GM12878 (cell line): ENCODE data around the gene ADGRV1. TPM values are rescaled to one million over a fixed set of nuclear protein-coding genes. Genes with fewer than 3 reads are reported as not detected.

ENCODE experiments used
- ATAC-seq: fragments of 200-7000 bp; cut with Tn5 transposase; 3 replicates; pipeline ENCODE4 v1.9.1; 2020; ENCODE audit warnings: mild to moderate bottlenecking, moderate library complexity
- BruUV-seq: library from RNA; stranded (reverse); fragments of 400-500 nt; replicated peaks from 2 replicates; lab custom pipeline; 2021; lab: Mats Ljungman, UMichigan
- CTCF ChIA-PET: fragments of 300-600 bp; sonication (Branson Sonifier 250); formaldehyde crosslinking; extraction: SDS; loops from one replicate; lab custom pipeline; 2021; ENCODE audit warnings: inconsistent platforms; lab: Yijun Ruan, JAX
- POLR2A ChIA-PET: fragments of 350-600 bp; formaldehyde crosslinking; extraction: SDS; loops from one replicate; lab custom pipeline; 2021; ENCODE audit warnings: inconsistent platforms; lab: Charles Lee
- RAD21 ChIA-PET: fragments of 300-600 bp; sonication (Branson Sonifier 250); formaldehyde crosslinking; loops from one replicate; lab custom pipeline; 2023; ENCODE audit warnings: antibody characterized with exemption; ENCODE audit not compliant: unreplicated experiment; lab: Charles Lee
- SMC1A ChIA-PET: fragments of 300-600 bp; sonication (Branson Sonifier 250); formaldehyde crosslinking; loops from one replicate; lab custom pipeline; 2023; ENCODE audit not compliant: unreplicated experiment, uncharacterized antibody; lab: Charles Lee
- DNase-seq: peaks from one replicate; pipeline ENCODE4 v3.0.0-alpha.2; 2011; ENCODE audit warnings: low read depth, low spot score
- FAIRE-seq: peaks from 3 replicates; lab custom pipeline; 2011; peaks lifted over from hg19 to GRCh38; lab: Jason Lieb, UNC
- H2AFZ ChIP-seq: 2 replicates; pipeline ENCODE4 v1.6.0; 2011; ENCODE audit warnings: low read depth, low read length, control low read depth; ENCODE audit not compliant: control insufficient read depth
- H3K27ac ChIP-seq: 2 replicates; pipeline ENCODE4 v1.5.1; 2011; ENCODE audit warnings: control low read depth; ENCODE audit not compliant: control insufficient read depth, insufficient read depth
- H3K27me3 ChIP-seq, 2 experiments: replicated peaks in 1 of 2; 2 replicates each; pipeline versions ENCODE4 v1.6.0 to v1.6.1; 2011; ENCODE audit warnings: low read length in 1 of 2; ENCODE audit not compliant: control insufficient read depth in 2 of 2, insufficient read depth in 2 of 2
- H3K36me3 ChIP-seq, 2 experiments: 2 replicates each; pipeline ENCODE4 v1.5.1; 2011; ENCODE audit warnings: low read length in 1 of 2; ENCODE audit not compliant: control insufficient read depth in 2 of 2, insufficient read depth in 2 of 2
- H3K4me1 ChIP-seq: 2 replicates; pipeline ENCODE4 v1.6.1; 2011; ENCODE audit warnings: mild to moderate bottlenecking, low read length, moderate library complexity, mixed read lengths; ENCODE audit not compliant: control insufficient read depth, insufficient read depth
- H3K4me2 ChIP-seq: 2 replicates; pipeline ENCODE4 v1.6.0; 2011; ENCODE audit warnings: control low read depth; ENCODE audit not compliant: control insufficient read depth, insufficient read depth
- H3K4me3 ChIP-seq: fragments of 200-600 bp; sonication (generic); 2 replicates; pipeline ENCODE4 v1.5.1; 2016
- H3K79me2 ChIP-seq: 2 replicates; pipeline ENCODE4 v1.6.0; 2011; ENCODE audit warnings: low read length; ENCODE audit not compliant: control insufficient read depth, insufficient read depth
- H3K9ac ChIP-seq: 2 replicates; pipeline ENCODE4 v1.8.0; 2011; ENCODE audit warnings: low read length, control low read depth, mixed read lengths; ENCODE audit not compliant: control insufficient read depth, insufficient read depth
- H3K9me3 ChIP-seq: replicated peaks from 3 replicates; pipeline ENCODE4 v1.5.1; 2011; ENCODE audit warnings: mild to moderate bottlenecking, low read length; ENCODE audit not compliant: control insufficient read depth, insufficient read depth
- H4K20me1 ChIP-seq: 2 replicates; pipeline ENCODE4 v1.6.0; 2011; ENCODE audit not compliant: control insufficient read depth, insufficient read depth
- BMI1 ChIP-seq: fragments of 450-650 bp; IDR thresholded peaks from 2 replicates; pipeline ENCODE4 v1.6.1; 2016; ENCODE audit warnings: mild to moderate bottlenecking, moderate library complexity, borderline replicate concordance
- CREB1 ChIP-seq: IDR thresholded peaks from 2 replicates; pipeline ENCODE4 v1.6.1; 2012; ENCODE audit warnings: low read depth, mild to moderate bottlenecking, inconsistent platforms
- MTA2 ChIP-seq: fragments of 450-650 bp; IDR thresholded peaks from 2 replicates; pipeline ENCODE4 v1.6.1; 2016; ENCODE audit warnings: low read depth, mild to moderate bottlenecking, moderate library complexity
- MXI1 ChIP-seq: fragments of 150-350 bp; IDR thresholded peaks from 2 replicates; pipeline ENCODE4 v1.6.1; 2011; ENCODE audit warnings: low read depth, mild to moderate bottlenecking, inconsistent platforms, low read length, improper control_type of control experiment
- SKIL ChIP-seq: fragments of 450-650 bp; IDR thresholded peaks from 2 replicates; pipeline ENCODE4 v1.6.1; 2017; ENCODE audit warnings: mild to moderate bottlenecking, low read depth, inconsistent platforms; ENCODE audit not compliant: poor library complexity, severe bottlenecking
- WGBS: methylation state at CpG from one replicate; pipeline ENCODE4 v1.1.6; 2016; ENCODE audit warnings: low lambda C conversion rate; ENCODE audit not compliant: insufficient replicate concordance, insufficient coverage; ENCODE audit errors: missing lambda C conversion rate; 5-methylcytosine and 5-hydroxymethylcytosine counted together
- in situ Hi-C: fragments of 300-500 bp; cut with MboI; formaldehyde crosslinking; loops from 9 replicates; pipeline ENCODE4 v1.14.3; 2018; ENCODE audit warnings: mixed read lengths
- intact Hi-C: fragments of 100-400 bp; cut with micrococcal nuclease; formaldehyde crosslinking; loops from one replicate; pipeline ENCODE4 v1.14.2; 2022; ENCODE audit not compliant: unreplicated experiment
- polyA plus RNA-seq, 11 experiments: library from polyadenylated mRNA; depleted of rRNA in 4 of 11; unstranded in 6 of 11; stranded (reverse) in 5 of 11; fragments of >200 nt; fragmentation: Nextera tagmentation in 4 of 11; fragmentation: Illumina TruSeq in 1 of 11; extraction: Ambion mirVana in 4 of 11; extraction: Trizol in 1 of 11; gene quantifications; 1 replicate in 1 of 11; 2 replicates in 10 of 11; pipeline versions ENCODE4 v1.2.1 to v1.2.3, GENCODE V29; 2011 to 2016; ENCODE audit warnings: inconsistent platforms in 2 of 11, missing spikeins in 2 of 11, low read depth in 1 of 11
- total RNA-seq, 4 experiments: library from RNA; depleted of rRNA in 3 of 4; stranded (reverse); fragments of >200 nt in 3 of 4; fragmentation: Illumina TruSeq in 1 of 4; extraction: Trizol in 1 of 4; gene quantifications; 2 replicates each; pipeline versions ENCODE4 v1.2.1 to v1.2.3, GENCODE V29; 2013 to 2021

Gene ADGRV1
- total and polyA plus RNA-seq, 10 of the 15 experiments (the other 5 are each of a cell fraction or from before 2014, with no cell fraction given) = 0.04 to 8.1 (median 0.16) TPM; not detected in 1

GRCh38 chr5:90528601-90529193 lies 29.9 kb upstream of the ADGRV1 start:
- DNase-seq = no peak
- Histone ChIP-seq H3K36me3 (peaks cover 0 to 2% of the 10 kb centered on the region in 2 experiments; a peak in 1 of 4 replicates), H4K20me1 (no peaks in the 10 kb centered on the region), H2AFZ (peak overlapping the region; percentile 94), H3K9ac (peak overlapping the region; percentile 93), H3K27ac (peak overlapping the region; percentile 86), H3K79me2 (peaks cover 42% of the 10 kb centered on the region), H3K4me2 (peak overlapping the region; percentile 11), H3K4me1 (no peaks in the 10 kb centered on the region), H3K9me3 (peaks cover 3% of the 10 kb centered on the region; the same call in 1 of the 3 replicates), H3K4me3 (peak overlapping the region; percentile 73), H3K27me3 (no peaks in the 10 kb centered on the region)
- in situ Hi-C loops (no loop called here), intact Hi-C loops (loop anchor here (1.0 kb wide), 2 partner anchors 54 to 119 kb away; partner anchors contain the start of genes CETN3, MBLAC2 and POLR3G)
- BruUV-seq = TSS peak; percentile 68
- TF ChIP-seq BMI1 (0 out of 2 replicates have a peak, but pooled peaks have one; percentile 13), SKIL (peak; percentile 12), MXI1 (0 out of 2 replicates have a peak, but pooled peaks have one; percentile 1), CREB1 (peak; percentile 70), MTA2 (no peak)
- no peak for FAIRE-seq
- peak; percentile 12 for ATAC-seq
- ChIA-PET POLR2A (interaction anchor here (0.7 to 3.4 kb wide), 7 partner anchors 10 to 531 kb away, joined by 3 to 19 read pairs (median 5); partner anchors contain the start of genes CETN3, MBLAC2 and POLR3G), SMC1A (interaction anchor here (1.0 to 3.7 kb wide), 8 partner anchors 26 to 119 kb away, joined by 3 to 46 read pairs (median 6); partner anchors contain the start of genes CETN3, MBLAC2 and POLR3G), RAD21 (interaction anchor here (1.1 to 3.7 kb wide), 5 partner anchors 10 to 118 kb away, joined by 4 to 43 read pairs (median 27); partner anchors contain the start of genes CETN3, MBLAC2 and POLR3G), CTCF (interaction anchor here (1.3 to 3.8 kb wide), 14 partner anchors 20 to 255 kb away, joined by 3 to 118 read pairs (median 6); partner anchors contain the start of genes MBLAC2 and POLR3G)
- 14% methylated on average over 18 of the region's 18 CpGs for WGBS
